ENCODE results near the gene C20orf96.

C20orf96 gene

DNA sequence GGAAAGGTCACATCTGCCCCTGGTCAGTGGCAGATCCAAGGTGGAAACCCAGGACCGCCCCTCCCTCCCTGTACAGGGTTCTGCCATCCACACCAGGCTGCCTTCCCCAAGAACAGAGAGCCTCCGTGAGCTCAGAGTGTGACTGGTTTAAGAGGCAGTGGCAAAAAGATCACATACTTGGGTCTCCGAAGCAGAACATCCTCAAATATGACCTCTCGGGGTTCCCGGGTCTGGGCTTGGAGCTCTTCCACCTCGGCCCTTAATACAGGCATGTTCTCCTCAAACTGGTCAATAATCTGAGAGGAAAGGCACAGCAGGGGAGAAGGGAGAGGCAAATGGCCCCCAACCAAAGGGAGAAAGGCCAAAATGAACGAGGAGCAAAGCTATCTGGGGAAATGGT, 14.8 kb downstream of the C20orf96 start:
- no peak overlapping the region for H3K27ac ChIP-seq
- H3K27me3 ChIP-seq = no peaks in the 10 kb centered on the region
- TF ChIP-seq, protein P1, sequence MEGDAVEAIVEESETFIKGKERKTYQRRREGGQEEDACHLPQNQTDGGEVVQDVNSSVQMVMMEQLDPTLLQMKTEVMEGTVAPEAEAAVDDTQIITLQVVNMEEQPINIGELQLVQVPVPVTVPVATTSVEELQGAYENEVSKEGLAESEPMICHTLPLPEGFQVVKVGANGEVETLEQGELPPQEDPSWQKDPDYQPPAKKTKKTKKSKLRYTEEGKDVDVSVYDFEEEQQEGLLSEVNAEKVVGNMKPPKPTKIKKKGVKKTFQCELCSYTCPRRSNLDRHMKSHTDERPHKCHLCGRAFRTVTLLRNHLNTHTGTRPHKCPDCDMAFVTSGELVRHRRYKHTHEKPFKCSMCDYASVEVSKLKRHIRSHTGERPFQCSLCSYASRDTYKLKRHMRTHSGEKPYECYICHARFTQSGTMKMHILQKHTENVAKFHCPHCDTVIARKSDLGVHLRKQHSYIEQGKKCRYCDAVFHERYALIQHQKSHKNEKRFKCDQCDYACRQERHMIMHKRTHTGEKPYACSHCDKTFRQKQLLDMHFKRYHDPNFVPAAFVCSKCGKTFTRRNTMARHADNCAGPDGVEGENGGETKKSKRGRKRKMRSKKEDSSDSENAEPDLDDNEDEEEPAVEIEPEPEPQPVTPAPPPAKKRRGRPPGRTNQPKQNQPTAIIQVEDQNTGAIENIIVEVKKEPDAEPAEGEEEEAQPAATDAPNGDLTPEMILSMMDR (IDR thresholded peaks at IDR 0.05) = no peak
- no peak for DNase-seq
- H3K4me1 ChIP-seq = no peaks in the 10 kb centered on the region
- no peaks in the 10 kb centered on the region for H3K9me3 ChIP-seq
- intact Hi-C loops (cut with DNase I; ENCODE audit: low total_unique reads) = no loop called here
- no peak overlapping the region for H3K4me3 ChIP-seq
- peaks cover 0 to 43% (median 21%) of the 10 kb centered on the region in 3 donors for H3K36me3 ChIP-seq

DNA sequence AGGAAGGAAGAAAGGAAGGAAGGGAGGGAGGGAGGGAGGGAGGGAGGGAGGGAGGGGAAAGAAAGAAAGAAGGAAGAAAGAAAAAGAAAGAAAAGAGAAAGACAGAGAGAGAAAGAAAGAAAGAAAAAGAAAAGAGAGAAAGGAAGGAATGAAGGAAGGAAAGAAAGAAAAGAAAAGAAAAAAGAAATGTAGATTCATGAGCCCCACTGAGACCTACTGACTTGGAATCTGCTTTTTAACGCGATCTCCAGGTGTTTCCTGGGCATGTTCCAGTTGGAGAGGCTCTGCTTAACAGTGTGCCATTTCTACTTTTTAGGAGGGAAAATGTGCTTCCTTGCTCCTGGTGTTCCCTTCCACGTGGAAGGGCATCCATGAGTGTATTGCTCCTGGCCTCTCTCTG, 16.7 kb downstream of the C20orf96 start:
- H3K9me3 ChIP-seq = no peaks in the 10 kb centered on the region
- DNase-seq = no peak
- intact Hi-C loops (cut with DNase I; ENCODE audit: low total_unique reads) = no loop called here

DNA sequence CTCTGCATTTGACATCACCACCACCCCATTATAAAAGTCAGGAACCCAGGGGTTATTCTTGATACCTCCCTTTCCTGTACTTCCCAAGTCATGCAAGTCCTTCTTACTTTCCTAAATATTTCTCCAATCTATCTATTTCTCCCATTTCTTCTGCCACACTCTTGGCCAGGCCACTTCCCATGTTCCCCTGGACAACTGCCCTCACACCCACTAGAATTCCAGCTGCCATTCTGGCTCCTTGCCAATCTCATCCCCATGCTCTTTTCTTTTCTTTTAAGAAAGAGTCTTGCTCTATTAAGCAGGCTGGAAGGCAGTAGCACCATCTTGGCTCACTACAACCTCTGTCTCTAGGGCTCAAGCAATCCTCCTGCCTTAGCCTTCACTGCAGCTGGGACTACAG, 17.8 kb downstream of the C20orf96 start:
- Histone ChIP-seq H3K9me3 (no peaks in the 10 kb centered on the region), H3K36me3 (peaks cover 0 to 29% (median 18%) of the 10 kb centered on the region in 3 donors), H3K4me3 (no peak overlapping the region), H3K4me1 (no peaks in the 10 kb centered on the region), H3K27me3 (no peaks in the 10 kb centered on the region), H3K27ac (no peak overlapping the region)
- intact Hi-C loops (cut with DNase I; ENCODE audit: low total_unique reads) = no loop called here
- DNase-seq = no peak
- TF ChIP-seq, protein P1 (IDR thresholded peaks at IDR 0.05) = no peak

More for the DNA sequence above, 16.7 kb downstream of the C20orf96 start:
- Histone ChIP-seq H3K4me3 (no peak overlapping the region), H3K27me3 (no peaks in the 10 kb centered on the region), H3K27ac (no peak overlapping the region), H3K4me1 (no peaks in the 10 kb centered on the region), H3K36me3 (peaks cover 0 to 39% (median 21%) of the 10 kb centered on the region in 3 donors)
- TF ChIP-seq, protein P1 (IDR thresholded peaks at IDR 0.05) = no peak

DNA sequence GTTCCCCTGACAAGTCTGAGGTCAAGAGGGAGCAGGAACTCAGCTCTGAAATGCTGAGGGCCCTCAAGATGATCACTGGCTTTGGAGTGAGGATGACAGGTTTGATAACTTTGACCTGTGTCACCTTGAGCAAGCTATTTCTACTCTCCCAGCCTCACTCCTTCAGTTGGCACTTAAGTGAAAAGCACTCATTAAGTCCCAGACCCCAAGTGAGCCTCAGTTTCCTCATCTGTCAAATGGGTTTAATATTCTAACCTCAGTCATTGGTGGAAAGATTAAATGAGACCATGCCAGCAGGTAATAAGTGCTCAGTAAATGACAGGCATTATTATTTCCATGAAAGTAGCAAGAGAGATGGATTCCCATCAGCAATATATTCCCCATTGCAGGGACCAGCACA, 19.0 kb downstream of the C20orf96 start:
- H3K27me3 ChIP-seq = no peaks in the 10 kb centered on the region
- no peak overlapping the region for H3K27ac ChIP-seq
- H3K36me3 ChIP-seq = peaks cover 0 to 17% (median 6%) of the 10 kb centered on the region in 3 donors
- DNase-seq = no peak
- H3K4me1 ChIP-seq = peaks cover 0 to 7% (median 4%) of the 10 kb centered on the region in 4 donors
- TF ChIP-seq, protein P1 (IDR thresholded peaks at IDR 0.05) = no peak
- intact Hi-C loops (cut with DNase I; ENCODE audit: low total_unique reads) = no loop called here
- H3K9me3 ChIP-seq = no peaks in the 10 kb centered on the region
- H3K4me3 ChIP-seq = no peak overlapping the region

- Histone ChIP-seq H3K4me3 (no peak overlapping the region), H3K9me3 (no peaks in the 10 kb centered on the region), H3K27ac (no peak overlapping the region), H3K27me3 (no peaks in the 10 kb centered on the region), H3K36me3 (peaks cover 0 to 12% (median 5%) of the 10 kb centered on the region in 3 donors), H3K4me1 (peaks cover 0 to 8% (median 4%) of the 10 kb centered on the region in 4 donors)
- TF ChIP-seq, protein P1 (IDR thresholded peaks at IDR 0.05) = no peak
- no peak for DNase-seq
- intact Hi-C loops (cut with DNase I; ENCODE audit: low total_unique reads) = no loop called here
Observed at GRCh38 chr20:271069-271468, 19.5 kb downstream of the C20orf96 start.

DNA sequence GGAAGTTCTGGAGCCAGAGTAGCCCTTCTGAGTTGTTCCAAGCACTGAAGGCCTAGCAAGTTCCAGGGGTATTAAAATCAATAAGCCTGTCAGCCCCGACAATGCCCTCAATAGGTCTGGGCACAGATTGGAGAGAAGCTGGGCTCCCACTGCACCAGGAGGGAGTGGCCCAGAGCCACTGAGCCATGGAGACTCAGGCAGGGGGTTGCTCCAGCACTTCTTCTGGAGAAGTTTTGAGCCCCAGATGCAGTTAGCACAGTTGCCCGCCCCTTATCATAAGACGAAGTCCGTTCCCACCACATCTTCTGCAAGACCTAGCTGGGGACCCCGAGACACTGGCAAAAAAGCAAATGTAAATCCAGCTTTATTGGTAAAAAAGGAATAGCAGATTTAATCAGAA, 20.0 kb downstream of the C20orf96 start:
- Histone ChIP-seq H3K9me3 (no peaks in the 10 kb centered on the region), H3K36me3 (peaks cover 0 to 7% (median 0%) of the 10 kb centered on the region in 3 donors), H3K27me3 (no peaks in the 10 kb centered on the region), H3K27ac (no peak overlapping the region), H3K4me3 (no peak overlapping the region), H3K4me1 (peaks cover 0 to 8% (median 4%) of the 10 kb centered on the region in 4 donors)
- DNase-seq = no peak
- TF ChIP-seq, protein P1 (IDR thresholded peaks at IDR 0.05) = no peak
- intact Hi-C loops (cut with DNase I; ENCODE audit: low total_unique reads) = no loop called here
